Measurements from ENCODE around the gene SMLR1.

SMLR1 gene

GRCh38 chr6:130853555-130854183 is 26.5 kb downstream of the SMLR1 start:
- DNase-seq = no peak

GRCh38 chr6:130858054-130858453 is 30.8 kb downstream of the SMLR1 start:
- no peak for DNase-seq

GRCh38 chr6:130858498-130859160 is 31.4 kb downstream of the SMLR1 start:
- DNase-seq = no peak

- DNase-seq = no peak
Observed at GRCh38 chr6:130859161-130859867, 32.1 kb downstream of the SMLR1 start.

GRCh38 chr6:130862370-130862769 is 35.2 kb downstream of the SMLR1 start:
- DNase-seq = no peak

GRCh38 chr6:130863415-130864230 is 36.4 kb downstream of the SMLR1 start:
- no peak for DNase-seq

GRCh38 chr6:130864344-130864743 is 37.1 kb downstream of the SMLR1 start:
- DNase-seq = no peak

- DNase-seq = no peak
Observed at GRCh38 chr6:130865793-130866192, 38.6 kb downstream of the SMLR1 start.

- DNase-seq = no peak
Observed at GRCh38 chr6:130869681-130870080, 42.5 kb downstream of the SMLR1 start.

- no peak for DNase-seq
Observed at GRCh38 chr6:130870179-130870880, 43.1 kb downstream of the SMLR1 start.

- DNase-seq = peak; percentile 67
Observed at GRCh38 chr6:130872250-130873095, 45.3 kb downstream of the SMLR1 start.

GRCh38 chr6:130873746-130874145 is 46.5 kb downstream of the SMLR1 start:
- DNase-seq = no peak

- no peak for DNase-seq
Observed at GRCh38 chr6:130879826-130880225, 52.6 kb downstream of the SMLR1 start.

GRCh38 chr6:130882370-130882769 is 55.2 kb downstream of the SMLR1 start:
- no peak for DNase-seq

- peak; percentile 76 for DNase-seq
Observed at GRCh38 chr6:130885392-130886192, 58.4 kb downstream of the SMLR1 start.

Data from activated CD4-positive, alpha-beta T cell treated with anti-CD3 and anti-CD28 coated beads, Interleukin-2, amount 50 U/mL, for 16 hours (primary cell).